ENCODE data around the gene MIEN1.
"Not testable (repeated sequence)": the region's sequence is repeated elsewhere in the genome, so short reads cannot be mapped to it uniquely, and the experiment has no call there.

Gene MIEN1

DNA sequence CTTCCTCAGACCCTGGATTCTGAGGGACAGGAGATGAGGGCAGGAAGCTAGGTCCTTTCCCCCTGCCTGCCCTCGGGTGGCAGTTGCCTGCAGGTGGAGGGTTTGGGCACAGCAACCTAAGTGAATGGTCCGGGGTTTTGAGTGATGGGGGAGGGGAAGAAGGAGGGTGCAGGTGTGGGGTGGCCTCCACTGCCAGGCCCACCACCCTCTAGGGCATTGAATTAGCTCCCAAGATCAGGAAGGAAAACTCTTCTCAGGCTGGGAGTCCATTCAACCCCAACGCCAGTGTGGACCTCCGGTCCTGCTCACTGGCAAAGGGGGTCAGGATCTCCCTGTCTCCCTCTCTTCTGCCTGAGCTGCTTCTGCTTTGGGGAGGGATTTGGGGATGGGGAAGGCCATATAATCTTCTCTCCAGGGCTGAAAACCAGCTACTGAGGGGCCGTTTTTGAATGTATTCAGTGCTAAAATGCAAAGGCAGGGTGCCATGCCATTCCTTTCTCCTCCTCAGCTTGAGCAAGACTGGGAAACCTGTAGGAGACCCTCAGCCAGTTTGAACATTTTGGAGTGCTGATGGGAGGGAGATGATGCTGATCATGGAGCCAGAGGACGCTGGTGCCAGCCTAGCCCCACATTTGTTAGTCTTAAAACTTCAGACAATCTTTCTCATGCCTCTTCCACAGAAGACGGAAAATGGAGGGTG is 26.2 kb upstream of the MIEN1 start:
- DNase-seq (ENCODE audit: low read depth in 2 of 3, low spot score in 1 of 3): no peak

DNA sequence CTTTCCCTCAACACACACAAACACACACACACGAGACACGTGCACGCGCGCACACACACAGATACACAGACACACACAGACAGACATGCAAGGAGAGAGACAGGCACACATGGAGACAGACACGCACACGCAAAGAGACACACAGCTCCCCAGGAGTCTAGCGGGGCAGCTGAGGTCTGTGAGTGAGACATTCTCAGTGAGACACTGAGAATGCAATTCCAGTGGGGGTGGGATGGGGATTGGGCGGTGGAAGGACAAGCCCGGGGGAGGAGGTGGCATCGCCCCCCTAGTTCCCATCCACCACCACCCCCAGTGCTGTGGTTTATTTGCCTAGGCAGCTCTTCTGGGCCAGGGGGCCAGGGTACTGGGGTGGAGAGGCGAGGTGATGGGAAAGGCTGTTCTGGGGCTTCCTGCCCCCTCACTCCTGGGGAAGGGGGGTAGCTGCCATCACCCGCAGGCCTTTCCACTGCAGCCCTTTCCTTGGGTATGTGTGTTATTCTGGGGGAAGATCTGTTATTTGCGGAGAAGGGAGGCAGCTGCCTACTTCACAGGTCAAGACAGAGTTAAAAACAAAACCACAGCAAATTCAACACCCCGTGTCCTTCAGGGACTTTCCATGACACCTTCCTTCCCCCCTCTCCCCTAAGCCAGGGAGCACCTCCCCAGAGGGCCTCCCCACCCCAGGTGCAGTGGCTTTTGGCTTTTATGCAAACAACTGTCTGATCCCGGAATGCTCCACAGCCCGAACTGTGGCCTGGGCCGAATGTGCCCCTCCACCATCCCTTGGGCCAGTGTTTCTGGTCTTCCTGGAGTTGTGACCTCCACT is 25.4 kb upstream of the MIEN1 start:
- no peak for DNase-seq (ENCODE audit: low read depth in 2 of 3, low spot score in 1 of 3)

DNA sequence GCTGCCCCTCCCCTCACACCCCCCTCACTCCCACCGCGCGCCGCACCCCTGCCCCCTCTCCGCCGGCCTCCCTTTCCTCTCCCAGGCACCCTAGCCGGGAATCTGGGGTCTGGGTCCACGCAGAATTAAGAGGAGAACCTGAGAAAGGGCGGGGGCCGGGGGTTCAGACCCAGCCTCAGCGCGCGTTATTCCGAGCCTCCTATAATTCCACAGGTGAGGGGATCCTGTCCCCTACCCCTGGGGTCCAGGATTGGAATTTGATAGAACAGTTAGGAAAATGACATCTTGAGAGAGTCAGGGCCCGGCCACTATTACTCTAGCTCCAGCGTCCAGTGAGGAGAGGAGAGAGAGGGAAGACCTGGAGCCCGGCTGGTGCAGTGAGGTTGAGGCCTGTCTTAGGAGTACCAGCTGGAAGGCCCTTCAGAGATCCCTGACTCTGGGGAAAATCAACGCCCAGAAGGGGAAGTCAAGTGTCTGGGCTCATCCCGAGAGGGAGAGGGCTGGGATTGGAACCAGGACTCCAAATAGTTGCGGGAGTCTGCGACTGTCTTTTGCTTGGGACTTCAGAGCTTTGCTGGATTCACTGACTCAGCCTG is 24.7 kb upstream of the MIEN1 start:
- no peak for DNase-seq (ENCODE audit: low read depth in 2 of 3, low spot score in 1 of 3)

DNA sequence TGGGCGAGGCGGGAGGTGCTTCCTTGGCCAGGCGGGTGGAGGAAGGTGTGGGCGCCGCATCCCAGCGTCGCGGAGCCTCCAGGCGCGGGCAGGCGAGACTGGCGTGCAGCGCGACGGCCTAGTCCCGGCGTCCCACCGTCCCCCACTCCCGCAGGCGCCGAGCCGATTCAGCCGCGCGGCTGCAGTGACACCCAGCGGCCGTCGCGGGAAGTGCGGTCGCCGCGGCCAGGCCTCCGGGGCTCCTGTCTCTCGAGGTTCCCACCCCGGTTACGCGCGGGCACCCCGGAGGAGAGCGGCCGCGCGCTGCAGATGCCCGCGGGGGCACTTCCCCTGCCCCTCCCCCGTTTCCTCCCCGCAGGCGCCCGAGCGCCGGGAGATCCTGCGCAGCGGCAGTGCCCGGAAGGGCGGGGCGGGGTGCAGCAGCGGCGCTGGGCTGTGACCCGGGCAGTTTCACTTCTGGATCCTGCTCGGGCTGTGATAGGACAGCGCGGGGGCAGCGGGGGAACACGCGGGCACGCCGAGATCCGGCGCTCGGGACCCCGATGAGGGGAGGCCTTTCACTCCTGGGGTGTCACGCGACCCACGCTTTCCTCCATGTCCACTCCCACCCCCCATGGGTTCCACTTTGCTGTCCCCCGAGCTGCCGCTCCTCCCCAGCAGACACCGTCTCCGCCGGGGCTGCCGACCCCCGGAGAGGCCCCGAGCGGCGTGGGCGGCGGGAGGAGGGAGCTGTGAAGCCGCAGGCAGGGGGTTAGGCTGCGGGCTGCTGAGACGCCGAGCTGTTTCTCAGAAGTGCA is 24.0 kb upstream of the MIEN1 start:
- DNase-seq (ENCODE audit: low read depth in 2 of 3, low spot score in 1 of 3): peak; percentile 87 to 94 (median 91)

- no peak for DNase-seq (ENCODE audit: low read depth in 2 of 3, low spot score in 1 of 3)
These were observed 23.3 kb upstream of the MIEN1 start for GRCh38 chr17:39753514-39754160.

DNA sequence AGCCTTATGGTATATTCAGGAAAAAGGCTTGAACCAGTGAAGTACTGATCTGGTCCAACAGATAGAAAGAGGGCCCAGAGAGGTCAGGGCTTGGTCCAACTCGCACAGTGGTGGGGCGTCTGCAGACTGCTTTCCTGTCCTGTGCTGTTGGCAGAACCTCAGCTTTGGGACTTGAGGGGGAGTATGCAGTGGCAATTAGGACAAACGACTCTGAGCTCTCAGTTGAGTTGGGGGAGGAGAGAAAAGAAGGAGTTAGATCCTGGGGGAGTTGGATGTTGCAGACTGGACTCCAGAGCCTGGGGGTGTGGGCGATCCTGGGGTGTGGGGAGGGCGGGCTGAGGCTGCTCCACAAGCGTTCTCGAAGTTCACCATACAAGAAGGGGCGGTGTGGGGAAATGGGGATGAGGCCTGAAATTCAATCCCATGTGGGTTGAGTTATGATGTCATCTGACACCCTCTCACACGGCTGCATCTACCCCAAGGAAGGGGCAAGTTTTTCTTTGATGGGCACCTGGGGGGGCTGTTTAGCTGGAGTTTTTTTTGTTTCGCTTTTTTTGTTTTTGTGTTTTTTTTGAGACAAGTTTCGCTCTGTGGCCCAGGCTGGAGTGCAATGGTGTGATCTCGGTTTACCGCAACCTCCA is 22.0 kb upstream of the MIEN1 start:
- DNase-seq (ENCODE audit: low read depth in 2 of 3, low spot score in 1 of 3): no peak

GRCh38 chr17:39751637-39752036 is 21.3 kb upstream of the MIEN1 start:
- no peak for DNase-seq (ENCODE audit: low read depth in 2 of 3, low spot score in 1 of 3)

DNA sequence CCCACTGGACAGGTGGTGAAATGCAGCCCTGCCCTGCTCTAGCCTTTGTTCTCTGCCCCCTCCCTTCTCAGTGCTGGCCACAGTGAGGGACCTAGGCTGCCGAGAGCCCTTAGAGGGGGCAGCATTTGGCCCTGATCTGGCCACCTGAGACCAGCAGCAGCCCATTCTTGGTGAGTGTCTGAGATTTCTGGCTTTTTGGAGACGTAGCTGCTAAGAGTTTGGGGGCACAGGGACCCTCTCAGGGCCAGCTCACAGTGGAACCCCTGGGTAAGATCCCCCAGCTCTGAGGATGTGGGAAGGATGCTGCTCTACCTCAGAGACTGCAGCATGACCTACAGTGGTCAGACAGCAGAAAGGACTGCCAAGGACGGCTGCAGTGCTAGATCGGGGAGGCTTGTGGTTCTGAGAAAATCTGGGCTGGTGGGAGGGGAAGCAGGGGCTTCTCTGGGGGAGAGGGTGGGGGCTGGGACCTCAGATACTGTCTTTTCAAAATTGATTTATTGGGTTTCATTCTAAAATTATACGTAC is 20.7 kb upstream of the MIEN1 start:
- DNase-seq (ENCODE audit: low read depth in 2 of 3, low spot score in 1 of 3): no peak

- DNase-seq (ENCODE audit: low read depth in 2 of 3, low spot score in 1 of 3): no peak
These were observed 20.0 kb upstream of the MIEN1 start for GRCh38 chr17:39750131-39751015.

DNA sequence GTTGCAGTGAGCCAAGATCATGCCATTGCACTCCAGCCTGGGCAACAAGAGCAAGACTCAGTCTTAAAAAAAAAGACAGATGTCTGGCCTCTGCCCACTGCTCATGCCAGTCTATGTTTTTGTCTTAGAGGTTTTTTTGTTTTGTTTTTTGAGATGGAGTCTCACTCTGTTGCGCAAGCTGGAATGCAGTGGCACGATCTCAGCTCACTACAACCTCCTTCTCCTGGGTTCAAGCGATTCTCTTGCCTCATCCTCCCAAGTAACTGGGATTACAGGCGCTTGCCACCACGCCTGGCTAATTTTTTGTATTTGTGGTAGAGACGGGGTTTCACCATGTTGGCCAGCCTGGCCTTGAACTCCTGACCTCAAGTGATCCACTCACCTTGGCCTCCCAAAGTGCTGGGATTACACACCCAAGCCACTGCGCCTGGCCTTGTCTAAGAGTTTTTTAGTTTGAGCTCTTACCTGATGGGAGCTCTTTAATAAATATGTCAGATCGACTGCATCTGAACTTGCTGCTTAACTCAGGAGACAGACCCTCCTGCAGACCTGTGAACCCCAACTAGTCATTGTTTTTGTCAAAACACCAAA is 18.2 kb upstream of the MIEN1 start:
- not testable (repeated sequence) for DNase-seq (ENCODE audit: low read depth in 2 of 3, low spot score in 1 of 3)

DNA sequence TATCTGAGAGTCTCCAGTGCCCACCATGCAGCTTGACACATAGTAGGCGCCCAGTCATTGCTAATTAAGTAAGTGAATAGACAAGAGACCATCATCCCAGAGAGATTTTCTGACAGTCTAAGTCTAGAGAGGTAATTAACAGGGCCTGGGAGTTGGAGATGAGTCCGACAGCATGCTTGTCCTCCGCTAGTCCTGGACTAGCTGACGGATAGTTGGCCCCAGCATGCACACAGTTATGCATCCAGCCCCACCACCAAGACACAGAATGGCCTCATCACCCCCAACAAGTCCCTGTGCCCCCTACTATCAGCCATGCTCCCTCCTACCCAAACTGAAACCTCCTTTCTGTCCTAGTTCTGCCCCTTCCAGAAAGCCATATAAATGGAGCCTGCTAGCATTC is 17.4 kb upstream of the MIEN1 start:
- no peak for DNase-seq (ENCODE audit: low read depth in 2 of 3, low spot score in 1 of 3)

DNA sequence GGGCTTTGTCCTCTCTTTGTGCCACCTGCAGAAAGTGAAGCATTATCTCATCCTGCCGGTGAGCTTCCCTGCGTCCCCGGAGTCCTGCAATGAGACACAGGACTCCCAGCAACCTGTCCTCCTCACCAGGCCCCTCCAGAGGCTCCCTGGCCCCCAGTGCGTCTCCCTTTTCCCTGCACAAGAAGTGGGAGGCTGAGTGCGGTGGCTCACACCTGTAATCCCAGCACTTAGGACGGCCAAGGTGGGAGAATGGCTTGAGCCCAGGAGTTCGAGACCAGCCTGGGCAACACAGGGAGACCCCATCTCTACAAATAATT is 15.8 kb upstream of the MIEN1 start:
- DNase-seq (ENCODE audit: low read depth in 2 of 3, low spot score in 1 of 3): no peak

DNA sequence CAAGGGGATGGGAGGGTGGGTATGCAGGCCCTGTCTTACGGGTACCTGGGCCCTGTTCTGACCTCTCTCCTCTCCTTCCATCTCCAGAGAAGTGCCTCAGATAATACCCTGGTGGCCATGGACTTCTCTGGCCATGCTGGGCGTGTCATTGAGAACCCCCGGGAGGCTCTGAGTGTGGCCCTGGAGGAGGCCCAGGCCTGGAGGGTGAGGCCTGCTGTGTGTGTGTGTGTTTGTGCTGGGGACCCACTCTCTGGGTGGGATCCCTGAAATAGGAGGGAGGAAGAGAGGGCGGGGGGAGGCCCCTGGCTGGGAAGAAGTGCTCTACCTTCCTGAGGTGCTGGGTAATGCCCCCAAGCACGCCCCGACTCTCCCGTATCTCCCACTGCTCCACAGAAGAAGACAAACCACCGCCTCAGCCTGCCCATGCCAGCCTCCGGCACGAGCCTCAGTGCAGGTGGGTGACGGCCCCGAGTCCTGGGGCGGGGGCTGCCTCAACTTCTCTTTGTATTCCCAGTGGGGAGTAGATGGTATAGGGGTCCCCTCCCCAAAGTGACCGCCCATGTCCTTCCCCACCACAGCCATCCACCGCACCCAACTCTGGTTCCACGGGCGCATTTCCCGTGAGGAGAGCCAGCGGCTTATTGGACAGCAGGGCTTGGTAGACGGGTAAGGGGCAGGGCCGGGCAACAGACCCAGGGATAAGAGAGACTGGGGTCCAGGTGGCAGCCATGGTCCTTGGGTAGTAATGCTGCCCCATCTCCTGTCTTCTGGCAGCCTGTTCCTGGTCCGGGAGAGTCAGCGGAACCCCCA is 15.2 kb upstream of the MIEN1 start:
- no peak for DNase-seq (ENCODE audit: low read depth in 2 of 3, low spot score in 1 of 3)

DNA sequence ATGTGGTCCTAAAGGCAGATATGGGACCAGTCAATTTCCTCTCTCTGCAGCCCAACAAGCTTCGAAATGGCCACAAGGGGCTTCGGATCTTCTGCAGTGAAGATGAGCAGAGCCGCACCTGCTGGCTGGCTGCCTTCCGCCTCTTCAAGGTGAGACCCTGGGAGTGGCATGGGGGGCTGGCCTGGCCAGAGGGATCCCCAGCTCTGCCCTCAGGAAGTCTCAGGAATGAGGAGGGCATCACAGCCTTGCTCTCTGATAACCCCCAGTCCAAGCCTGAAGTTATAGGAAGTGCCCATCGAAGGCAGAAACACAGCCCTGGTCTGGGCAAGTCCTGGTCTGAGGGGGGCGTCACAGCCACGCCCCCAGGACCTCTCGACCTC is 14.5 kb upstream of the MIEN1 start:
- DNase-seq (ENCODE audit: low read depth in 2 of 3, low spot score in 1 of 3): no peak

GRCh38 chr17:39744075-39744835 is 13.9 kb upstream of the MIEN1 start:
- DNase-seq (ENCODE audit: low read depth in 2 of 3, low spot score in 1 of 3): no peak

GRCh38 chr17:39742856-39743436 is 12.6 kb upstream of the MIEN1 start:
- no peak for DNase-seq (ENCODE audit: low read depth in 2 of 3, low spot score in 1 of 3)
